HL-60 (cell line): Measurements from ENCODE around the gene CLEC9A.

ENCODE experiments used
- CTCF ChIP-seq: IDR thresholded peaks from one replicate; pipeline ENCODE4 v1.5.1; 2011; ENCODE audit warnings: low read length, control low read depth, inconsistent platforms; ENCODE audit not compliant: insufficient read depth
- TF ChIP-seq, protein P1 (sequence below): IDR thresholded peaks from 2 replicates; pipeline ENCODE4 v1.6.1; 2012; ENCODE audit warnings: low read depth; ENCODE audit not compliant: insufficient replicate concordance

- TF ChIP-seq, protein P1, sequence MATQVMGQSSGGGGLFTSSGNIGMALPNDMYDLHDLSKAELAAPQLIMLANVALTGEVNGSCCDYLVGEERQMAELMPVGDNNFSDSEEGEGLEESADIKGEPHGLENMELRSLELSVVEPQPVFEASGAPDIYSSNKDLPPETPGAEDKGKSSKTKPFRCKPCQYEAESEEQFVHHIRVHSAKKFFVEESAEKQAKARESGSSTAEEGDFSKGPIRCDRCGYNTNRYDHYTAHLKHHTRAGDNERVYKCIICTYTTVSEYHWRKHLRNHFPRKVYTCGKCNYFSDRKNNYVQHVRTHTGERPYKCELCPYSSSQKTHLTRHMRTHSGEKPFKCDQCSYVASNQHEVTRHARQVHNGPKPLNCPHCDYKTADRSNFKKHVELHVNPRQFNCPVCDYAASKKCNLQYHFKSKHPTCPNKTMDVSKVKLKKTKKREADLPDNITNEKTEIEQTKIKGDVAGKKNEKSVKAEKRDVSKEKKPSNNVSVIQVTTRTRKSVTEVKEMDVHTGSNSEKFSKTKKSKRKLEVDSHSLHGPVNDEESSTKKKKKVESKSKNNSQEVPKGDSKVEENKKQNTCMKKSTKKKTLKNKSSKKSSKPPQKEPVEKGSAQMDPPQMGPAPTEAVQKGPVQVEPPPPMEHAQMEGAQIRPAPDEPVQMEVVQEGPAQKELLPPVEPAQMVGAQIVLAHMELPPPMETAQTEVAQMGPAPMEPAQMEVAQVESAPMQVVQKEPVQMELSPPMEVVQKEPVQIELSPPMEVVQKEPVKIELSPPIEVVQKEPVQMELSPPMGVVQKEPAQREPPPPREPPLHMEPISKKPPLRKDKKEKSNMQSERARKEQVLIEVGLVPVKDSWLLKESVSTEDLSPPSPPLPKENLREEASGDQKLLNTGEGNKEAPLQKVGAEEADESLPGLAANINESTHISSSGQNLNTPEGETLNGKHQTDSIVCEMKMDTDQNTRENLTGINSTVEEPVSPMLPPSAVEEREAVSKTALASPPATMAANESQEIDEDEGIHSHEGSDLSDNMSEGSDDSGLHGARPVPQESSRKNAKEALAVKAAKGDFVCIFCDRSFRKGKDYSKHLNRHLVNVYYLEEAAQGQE: no peak
- TF ChIP-seq CTCF: no peak
Measured at GRCh38 chr12:10095971-10096370, 65.5 kb downstream of the CLEC9A start.
